ENCODE data around the gene GLP2R. TPM values are rescaled to one million over a fixed set of nuclear protein-coding genes. Genes with fewer than 3 reads are reported as not detected.

GLP2R gene
- total and polyA plus RNA-seq, 9 donors, result 0.18 to 3.4 (median 0.57) TPM

DNA sequence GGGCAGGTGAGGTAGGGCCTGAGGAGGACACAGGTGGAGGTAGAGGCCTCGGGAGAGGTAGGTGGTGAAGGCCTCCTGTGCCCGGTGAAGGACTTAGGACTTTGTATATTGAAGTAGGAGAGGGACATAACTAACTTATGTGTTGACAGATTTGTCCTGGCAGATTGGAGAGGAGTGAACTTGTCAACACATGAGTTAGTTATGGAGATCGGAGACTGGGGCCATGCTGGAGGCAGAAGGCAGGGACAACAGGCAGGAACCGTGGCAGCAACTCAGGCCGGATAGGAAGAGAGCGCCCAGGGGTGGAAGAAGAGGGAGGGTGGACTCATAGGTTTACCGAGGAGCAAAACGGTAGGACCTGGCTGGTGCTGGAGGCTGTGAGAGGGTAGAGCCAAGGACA, 18.4 kb downstream of the GLP2R start:
- WGBS, 3 donors, result 89 to 92% (median 91%) methylated on average over 8 of the region's 8 CpGs
- H3K27ac ChIP-seq, result no peak overlapping the region
- DNase-seq, result no peak
- H3K9me3 ChIP-seq, result no peaks in the 10 kb centered on the region
- no peaks in the 10 kb centered on the region for H3K27me3 ChIP-seq
- peaks cover 10% of the 10 kb centered on the region for H3K4me1 ChIP-seq (ENCODE audit: insufficient read depth)
- intact Hi-C loops (cut with DNase I), result no loop called here
- H3K36me3 ChIP-seq, result no peaks in the 10 kb centered on the region
- TF ChIP-seq EP300 (IDR thresholded peaks at IDR 0.05) (no peak), POLR2A (IDR thresholded peaks at IDR 0.05) (no peak)
- TF ChIP-seq, protein P1, sequence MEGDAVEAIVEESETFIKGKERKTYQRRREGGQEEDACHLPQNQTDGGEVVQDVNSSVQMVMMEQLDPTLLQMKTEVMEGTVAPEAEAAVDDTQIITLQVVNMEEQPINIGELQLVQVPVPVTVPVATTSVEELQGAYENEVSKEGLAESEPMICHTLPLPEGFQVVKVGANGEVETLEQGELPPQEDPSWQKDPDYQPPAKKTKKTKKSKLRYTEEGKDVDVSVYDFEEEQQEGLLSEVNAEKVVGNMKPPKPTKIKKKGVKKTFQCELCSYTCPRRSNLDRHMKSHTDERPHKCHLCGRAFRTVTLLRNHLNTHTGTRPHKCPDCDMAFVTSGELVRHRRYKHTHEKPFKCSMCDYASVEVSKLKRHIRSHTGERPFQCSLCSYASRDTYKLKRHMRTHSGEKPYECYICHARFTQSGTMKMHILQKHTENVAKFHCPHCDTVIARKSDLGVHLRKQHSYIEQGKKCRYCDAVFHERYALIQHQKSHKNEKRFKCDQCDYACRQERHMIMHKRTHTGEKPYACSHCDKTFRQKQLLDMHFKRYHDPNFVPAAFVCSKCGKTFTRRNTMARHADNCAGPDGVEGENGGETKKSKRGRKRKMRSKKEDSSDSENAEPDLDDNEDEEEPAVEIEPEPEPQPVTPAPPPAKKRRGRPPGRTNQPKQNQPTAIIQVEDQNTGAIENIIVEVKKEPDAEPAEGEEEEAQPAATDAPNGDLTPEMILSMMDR (IDR thresholded peaks at IDR 0.05), result no peak
- no peak overlapping the region for H3K4me3 ChIP-seq

DNA sequence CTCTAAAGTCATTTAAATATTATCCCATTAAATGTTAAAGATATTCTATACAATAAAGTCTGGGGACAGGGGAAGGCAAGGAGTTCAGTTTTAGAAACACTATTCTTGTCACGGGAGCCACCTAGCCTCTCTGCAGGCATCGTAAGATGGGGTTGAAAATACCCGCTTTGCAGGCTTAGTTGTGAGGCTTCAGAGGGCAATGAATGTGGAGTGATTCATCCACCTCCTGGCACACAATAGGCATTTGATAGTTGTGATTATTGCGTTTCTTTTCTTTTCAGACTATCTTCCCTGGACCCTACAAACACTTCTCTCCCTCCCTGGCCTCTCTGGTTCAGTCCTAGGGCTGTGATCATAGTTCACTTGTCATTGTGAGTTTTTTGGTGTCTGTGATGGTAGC, 19.6 kb downstream of the GLP2R start:
- Histone ChIP-seq H3K9me3 (no peaks in the 10 kb centered on the region), H3K36me3 (no peaks in the 10 kb centered on the region), H3K4me1 (ENCODE audit: insufficient read depth) (peaks cover 10% of the 10 kb centered on the region), H3K27me3 (no peaks in the 10 kb centered on the region), H3K27ac (no peak overlapping the region), H3K4me3 (no peak overlapping the region)
- TF ChIP-seq, protein P1 (IDR thresholded peaks at IDR 0.05), result no peak
- TF ChIP-seq EP300 (IDR thresholded peaks at IDR 0.05) (no peak), POLR2A (IDR thresholded peaks at IDR 0.05) (no peak)
- intact Hi-C loops (cut with DNase I), result no loop called here
- no peak for DNase-seq
- WGBS, 3 donors, result 89 to 94% (median 92%) methylated on average over 4 of the region's 4 CpGs

GRCh38 chr17:9850151-9850550, 24.4 kb downstream of the GLP2R start:
- 87 to 94% (median 92%) methylated on average over 5 of the region's 5 CpGs for WGBS, 3 donors
- no peaks in the 10 kb centered on the region for H3K9me3 ChIP-seq
- H3K4me3 ChIP-seq, result no peak overlapping the region
- H3K36me3 ChIP-seq, result no peaks in the 10 kb centered on the region
- no peak overlapping the region for H3K27ac ChIP-seq
- DNase-seq, result no peak
- H3K27me3 ChIP-seq, result no peaks in the 10 kb centered on the region
- no peaks in the 10 kb centered on the region for H3K4me1 ChIP-seq (ENCODE audit: insufficient read depth)
- intact Hi-C loops (cut with DNase I), result no loop called here
- TF ChIP-seq POLR2A (IDR thresholded peaks at IDR 0.05), result no peak
- TF ChIP-seq, protein P1 (IDR thresholded peaks at IDR 0.05), result no peak
- TF ChIP-seq EP300 (IDR thresholded peaks at IDR 0.05), result no peak

- 61 to 77% (median 63%) methylated on average over 5 of the region's 5 CpGs for WGBS, 3 donors
- Histone ChIP-seq H3K9me3 (no peaks in the 10 kb centered on the region), H3K4me3 (no peak overlapping the region), H3K36me3 (no peaks in the 10 kb centered on the region), H3K27me3 (no peaks in the 10 kb centered on the region), H3K27ac (no peak overlapping the region), H3K4me1 (ENCODE audit: insufficient read depth) (no peaks in the 10 kb centered on the region)
- intact Hi-C loops (cut with DNase I), result no loop called here
- no peak for TF ChIP-seq EP300 (IDR thresholded peaks at IDR 0.05)
- TF ChIP-seq, protein P1 (IDR thresholded peaks at IDR 0.05), result no peak
- TF ChIP-seq POLR2A (IDR thresholded peaks at IDR 0.05), result no peak
- no peak for DNase-seq
Measured at GRCh38 chr17:9854255-9854654, 28.5 kb downstream of the GLP2R start.
